ENCODE measurements around the gene TLR10. TPM values are rescaled to one million over a fixed set of nuclear protein-coding genes. Genes with fewer than 3 reads are reported as not detected.

The TLR10 gene
- total and polyA plus RNA-seq, 11 donors = 0.18 to 0.24 TPM; not detected in 9

DNA sequence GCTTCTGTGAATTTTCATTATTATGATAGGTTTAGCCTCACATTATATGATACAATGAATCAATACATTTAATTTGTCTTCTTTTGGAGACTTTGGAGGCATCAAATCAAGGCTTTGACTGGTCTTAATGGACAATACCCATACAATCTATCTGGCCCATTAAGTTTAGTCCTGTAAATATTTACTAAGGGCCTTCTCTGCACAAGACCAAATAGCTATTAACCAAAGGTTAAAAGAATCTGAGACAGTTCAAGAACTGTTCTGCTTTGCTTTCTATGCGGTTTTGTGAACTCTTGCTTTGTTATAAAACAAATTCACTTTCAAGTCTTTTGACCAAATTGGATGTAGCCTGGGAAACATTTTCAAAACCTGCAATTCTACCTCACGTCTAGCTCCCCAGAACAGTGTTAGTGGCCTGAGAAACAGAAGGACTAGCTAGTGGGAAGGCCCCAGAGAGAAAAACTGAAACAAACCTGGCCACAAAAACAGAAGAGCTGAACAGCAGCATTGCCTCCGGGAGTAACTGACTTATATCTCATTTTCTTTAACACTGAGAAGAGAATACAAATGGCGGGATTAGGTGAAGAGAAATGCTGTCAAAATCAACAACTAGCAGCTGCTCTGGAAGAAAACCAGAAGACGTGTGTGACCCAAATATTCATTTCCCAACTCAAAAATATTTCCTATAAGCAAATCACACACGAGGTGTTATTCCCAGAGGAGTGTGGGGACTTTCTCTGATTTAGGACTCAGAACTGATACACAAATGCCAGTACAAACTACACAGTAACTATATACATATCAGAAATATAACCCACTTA, 21.3 kb upstream of the TLR10 start:
- peak overlapping the region; percentile 14 to 93 (median 62) for H3K27ac ChIP-seq
- TF ChIP-seq, protein P1, sequence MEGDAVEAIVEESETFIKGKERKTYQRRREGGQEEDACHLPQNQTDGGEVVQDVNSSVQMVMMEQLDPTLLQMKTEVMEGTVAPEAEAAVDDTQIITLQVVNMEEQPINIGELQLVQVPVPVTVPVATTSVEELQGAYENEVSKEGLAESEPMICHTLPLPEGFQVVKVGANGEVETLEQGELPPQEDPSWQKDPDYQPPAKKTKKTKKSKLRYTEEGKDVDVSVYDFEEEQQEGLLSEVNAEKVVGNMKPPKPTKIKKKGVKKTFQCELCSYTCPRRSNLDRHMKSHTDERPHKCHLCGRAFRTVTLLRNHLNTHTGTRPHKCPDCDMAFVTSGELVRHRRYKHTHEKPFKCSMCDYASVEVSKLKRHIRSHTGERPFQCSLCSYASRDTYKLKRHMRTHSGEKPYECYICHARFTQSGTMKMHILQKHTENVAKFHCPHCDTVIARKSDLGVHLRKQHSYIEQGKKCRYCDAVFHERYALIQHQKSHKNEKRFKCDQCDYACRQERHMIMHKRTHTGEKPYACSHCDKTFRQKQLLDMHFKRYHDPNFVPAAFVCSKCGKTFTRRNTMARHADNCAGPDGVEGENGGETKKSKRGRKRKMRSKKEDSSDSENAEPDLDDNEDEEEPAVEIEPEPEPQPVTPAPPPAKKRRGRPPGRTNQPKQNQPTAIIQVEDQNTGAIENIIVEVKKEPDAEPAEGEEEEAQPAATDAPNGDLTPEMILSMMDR (IDR thresholded peaks at IDR 0.05) = no peak
- TF ChIP-seq POLR2A (IDR thresholded peaks at IDR 0.05) = no peak
- H3K4me3 ChIP-seq = peak overlapping the region in 10 of 12 donors; percentile 29 to 56 (median 42)
- intact Hi-C loops (cut with DNase I) = loop anchor here in 1 of 10 donors (5.0 kb wide), 1 partner anchor 42 kb away; no protein-coding TSS in a partner anchor
- peaks cover 0 to 32% (median 7%) of the 10 kb centered on the region in 9 donors for H3K36me3 ChIP-seq
- H3K27me3 ChIP-seq = no peaks in the 10 kb centered on the region
- WGBS, 4 donors = 42 to 64% (median 58%) methylated on average over 6 of the region's 6 CpGs
- peaks cover 0 to 17% (median 0%) of the 10 kb centered on the region in 12 donors for H3K9me3 ChIP-seq
- no peak for DNase-seq
- peaks cover 0 to 35% (median 6%) of the 10 kb centered on the region in 12 donors for H3K4me1 ChIP-seq
- ATAC-seq = peak in 1 of 4 donors; percentile 32

DNA sequence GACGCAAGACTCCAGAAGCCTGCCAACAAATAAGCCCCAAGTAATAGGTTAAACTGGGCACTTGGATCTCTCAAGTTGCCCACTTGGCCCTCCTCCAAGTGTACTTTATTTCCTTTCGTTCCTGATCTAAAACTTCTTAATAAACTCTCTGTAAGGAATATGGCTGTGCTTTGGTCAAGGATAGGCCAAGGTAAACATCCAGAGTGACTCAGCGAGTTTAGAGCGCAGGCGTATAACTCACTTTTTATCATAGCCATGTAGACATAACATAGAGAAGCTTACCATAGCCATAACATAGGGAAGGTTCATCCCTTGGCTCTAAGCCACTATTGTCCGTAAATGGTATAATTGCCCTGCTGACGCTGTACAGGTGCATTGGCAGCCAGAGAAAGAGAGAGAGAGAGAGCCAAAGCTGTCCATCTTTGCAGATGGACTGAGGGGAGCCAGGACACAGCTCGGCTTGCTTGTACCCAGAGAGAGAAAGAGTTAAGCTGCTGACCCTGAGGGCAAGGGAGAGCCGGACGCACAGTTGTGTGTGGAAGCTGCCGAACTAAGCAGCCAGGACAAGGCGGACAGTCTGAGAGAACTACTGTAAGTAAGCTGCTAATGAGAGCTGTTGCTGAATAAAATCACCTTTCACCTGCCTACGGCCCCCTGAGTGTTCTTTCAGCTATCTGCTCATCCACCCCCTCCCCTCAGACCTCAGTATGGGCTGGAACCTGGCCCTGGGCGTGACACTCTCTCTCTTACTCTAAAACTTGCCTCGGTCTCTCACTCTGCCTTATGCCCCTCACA, 20.0 kb upstream of the TLR10 start:
- TF ChIP-seq POLR2A (IDR thresholded peaks at IDR 0.05) = no peak
- TF ChIP-seq, protein P1 (IDR thresholded peaks at IDR 0.05) = no peak
- intact Hi-C loops (cut with DNase I) = loop anchor here in 1 of 10 donors (5.0 kb wide), 1 partner anchor 40 kb away; no protein-coding TSS in a partner anchor
- Histone ChIP-seq H3K36me3 (peaks cover 0 to 45% (median 18%) of the 10 kb centered on the region in 9 donors), H3K4me1 (peaks cover 0 to 35% (median 6%) of the 10 kb centered on the region in 12 donors), H3K27ac (peak overlapping the region in 1 of 12 donors; percentile 93), H3K4me3 (peak overlapping the region in 7 of 12 donors; percentile 35 to 56 (median 45)), H3K27me3 (no peaks in the 10 kb centered on the region), H3K9me3 (peaks cover 0 to 24% (median 0%) of the 10 kb centered on the region in 12 donors)
- ATAC-seq = no peak
- WGBS, 4 donors = 92 to 96% (median 94%) methylated on average over 15 of the region's 15 CpGs
- no peak for DNase-seq

DNA sequence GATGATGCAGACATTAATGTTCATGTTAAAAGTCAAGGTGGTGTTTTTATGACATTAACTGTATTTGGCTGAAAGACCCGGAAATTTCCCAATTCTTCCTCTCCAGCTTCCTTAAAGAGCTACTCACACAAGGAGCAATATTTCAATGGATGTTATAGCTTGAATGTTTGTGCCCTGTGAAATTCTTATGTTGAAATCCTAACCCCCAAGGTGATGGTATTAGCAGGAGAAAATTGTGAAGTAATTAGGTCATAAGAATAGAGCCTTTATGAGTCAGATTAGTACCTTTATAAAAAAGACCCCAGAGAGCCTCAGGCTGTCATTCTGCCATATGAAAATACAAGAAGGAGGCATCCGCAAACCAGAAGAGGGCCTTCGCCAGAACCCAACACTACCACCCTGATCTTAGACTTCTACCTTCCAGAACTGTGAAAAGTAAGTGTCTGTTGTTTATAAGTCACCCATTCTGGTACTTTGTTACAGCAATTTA, 18.2 kb upstream of the TLR10 start:
- DNase-seq (no peak), ATAC-seq (no peak)
- H3K9me3 ChIP-seq = peaks cover 0 to 33% (median 0%) of the 10 kb centered on the region in 12 donors
- peaks cover 0 to 47% (median 19%) of the 10 kb centered on the region in 9 donors for H3K36me3 ChIP-seq
- H3K4me3 ChIP-seq = peak overlapping the region in 1 of 12 donors; percentile 23
- WGBS, 4 donors = 88 to 94% (median 92%) methylated on average over 3 of the region's 3 CpGs
- H3K27ac ChIP-seq = peak overlapping the region in 1 of 12 donors; percentile 44
- intact Hi-C loops (cut with DNase I) = loop anchor here in 1 of 10 donors (5.0 kb wide), 1 partner anchor 39 kb away; no protein-coding TSS in a partner anchor
- peaks cover 0 to 30% (median 4%) of the 10 kb centered on the region in 12 donors for H3K4me1 ChIP-seq
- no peaks in the 10 kb centered on the region for H3K27me3 ChIP-seq
- TF ChIP-seq, protein P1 (IDR thresholded peaks at IDR 0.05) = no peak
- no peak for TF ChIP-seq POLR2A (IDR thresholded peaks at IDR 0.05)

All from heart left ventricle (tissue), 16 donors.